Peyer's patch (tissue), 4 donors: Measurements from ENCODE around the gene BICD1. TPM values are rescaled to one million over a fixed set of nuclear protein-coding genes. Genes with fewer than 3 reads are reported as not detected.
"Not testable (repeated sequence)": the region's sequence is repeated elsewhere in the genome, so short reads cannot be mapped to it uniquely, and the experiment has no call there.

Experiments
- DNase-seq, 3 donors: peaks; one replicate each; pipeline ENCODE4 v3.0.0-alpha.2; 2017 to 2019
- H3K27ac ChIP-seq, 4 donors: fragments of 200-600 bp; sonication (generic); one replicate each; pipeline ENCODE4 v1.5.1; 2016 to 2019
- H3K27me3 ChIP-seq, 2 donors: fragments of 200-600 bp; sonication (generic); one replicate each; pipeline ENCODE4 v1.5.1; 2019
- H3K36me3 ChIP-seq, 3 donors: fragments of 200-600 bp; sonication (generic); one replicate each; pipeline ENCODE4 v1.5.1; 2016 to 2019
- H3K4me1 ChIP-seq, 4 donors: fragments of 200-600 bp; sonication (generic); one replicate each; pipeline ENCODE4 v1.5.1; 2016 to 2019
- H3K4me3 ChIP-seq, 4 donors: fragments of 200-600 bp; sonication (generic); 1 replicate in 3 of 4; 2 replicates in 1 of 4; pipeline ENCODE4 v1.5.1; 2016 to 2019; ENCODE audit warnings: mild to moderate bottlenecking in 1 of 4
- H3K9me3 ChIP-seq, 4 donors: fragments of 200-600 bp; sonication (generic); one replicate each; pipeline ENCODE4 v1.5.1; 2016 to 2019; ENCODE audit warnings: mild to moderate bottlenecking in 1 of 4
- CTCF ChIP-seq, 6 experiments: fragments of 450-650 bp in 4 of 6; fragments of 200-600 bp in 2 of 6; sonication (generic) in 1 of 6; IDR thresholded peaks; one replicate each; pipeline ENCODE4 v1.5.1; 2017 to 2019; ENCODE audit warnings: antibody characterized with exemption in 6 of 6, mild to moderate bottlenecking in 3 of 6, moderate library complexity in 1 of 6
- POLR2A ChIP-seq, 2 donors: fragments of 450-650 bp; IDR thresholded peaks; one replicate each; pipeline ENCODE4 v1.5.1; 2017; ENCODE audit warnings: antibody characterized with exemption in 2 of 2, mild to moderate bottlenecking in 2 of 2, moderate library complexity in 2 of 2
- total RNA-seq, 4 donors: library from RNA; depleted of rRNA; stranded (reverse); fragments of >200 nt; gene quantifications; one replicate each; pipeline ENCODE4 v1.1.0, GENCODE V29; 2016

BICD1 gene
- total RNA-seq, 4 donors from 2014 or later, result 3.5 to 39.6 (median 10.5) TPM

GRCh38 chr12:32273063-32273522 is 166.4 kb downstream of the BICD1 start:
- peak overlapping the region in 2 of 4 donors; percentile 52 to 69 for H3K27ac ChIP-seq
- no peaks in the 10 kb centered on the region for H3K9me3 ChIP-seq
- TF ChIP-seq CTCF (IDR thresholded peaks at IDR 0.05) (no peak), POLR2A (IDR thresholded peaks at IDR 0.05) (no peak)
- no peak overlapping the region for H3K4me3 ChIP-seq
- DNase-seq, result no peak
- H3K27me3 ChIP-seq, result no peaks in the 10 kb centered on the region
- H3K4me1 ChIP-seq, result peaks cover 0 to 7% (median 0%) of the 10 kb centered on the region in 4 donors
- H3K36me3 ChIP-seq, result no peaks in the 10 kb centered on the region

GRCh38 chr12:32273712-32274111 is 167.1 kb downstream of the BICD1 start:
- TF ChIP-seq CTCF (IDR thresholded peaks at IDR 0.05), result no peak
- TF ChIP-seq POLR2A (IDR thresholded peaks at IDR 0.05), result no peak
- Histone ChIP-seq H3K27ac (peak overlapping the region in 2 of 4 donors; percentile 52 to 69), H3K27me3 (no peaks in the 10 kb centered on the region), H3K36me3 (no peaks in the 10 kb centered on the region), H3K4me1 (peaks cover 0 to 7% (median 0%) of the 10 kb centered on the region in 4 donors), H3K9me3 (no peaks in the 10 kb centered on the region), H3K4me3 (no peak overlapping the region)
- peak in 2 of 3 donors; percentile 82 to 86 for DNase-seq

GRCh38 chr12:32274665-32275064 is 168.0 kb downstream of the BICD1 start:
- no peaks in the 10 kb centered on the region for H3K36me3 ChIP-seq
- DNase-seq, result no peak
- no peaks in the 10 kb centered on the region for H3K9me3 ChIP-seq
- no peak for TF ChIP-seq CTCF (IDR thresholded peaks at IDR 0.05)
- no peak for TF ChIP-seq POLR2A (IDR thresholded peaks at IDR 0.05)
- peaks cover 0 to 7% (median 0%) of the 10 kb centered on the region in 4 donors for H3K4me1 ChIP-seq
- H3K27ac ChIP-seq, result no peak overlapping the region
- H3K27me3 ChIP-seq, result no peaks in the 10 kb centered on the region
- no peak overlapping the region for H3K4me3 ChIP-seq

GRCh38 chr12:32275520-32275919 is 168.9 kb downstream of the BICD1 start:
- not testable (repeated sequence) for H3K27me3 ChIP-seq, H3K4me1 ChIP-seq, H3K36me3 ChIP-seq, DNase-seq, H3K27ac ChIP-seq, H3K9me3 ChIP-seq, H3K4me3 ChIP-seq

- TF ChIP-seq POLR2A (IDR thresholded peaks at IDR 0.05), result no peak
- TF ChIP-seq CTCF (IDR thresholded peaks at IDR 0.05), result no peak
Measured at GRCh38 chr12:32277774-32278173, 171.1 kb downstream of the BICD1 start.

GRCh38 chr12:32281098-32281497 is 174.5 kb downstream of the BICD1 start:
- H3K36me3 ChIP-seq, result no peaks in the 10 kb centered on the region
- no peak for DNase-seq
- no peak overlapping the region for H3K4me3 ChIP-seq
- TF ChIP-seq POLR2A (IDR thresholded peaks at IDR 0.05) (no peak), CTCF (IDR thresholded peaks at IDR 0.05) (no peak)
- no peaks in the 10 kb centered on the region for H3K4me1 ChIP-seq
- H3K9me3 ChIP-seq, result no peaks in the 10 kb centered on the region
- H3K27ac ChIP-seq, result no peak overlapping the region
- no peaks in the 10 kb centered on the region for H3K27me3 ChIP-seq

More at GRCh38 chr12:32277774-32278173, 171.1 kb downstream of the BICD1 start:
- DNase-seq, result no peak
- Histone ChIP-seq H3K4me3 (no peak overlapping the region), H3K9me3 (no peaks in the 10 kb centered on the region), H3K27ac (no peak overlapping the region), H3K4me1 (no peaks in the 10 kb centered on the region), H3K27me3 (no peaks in the 10 kb centered on the region), H3K36me3 (no peaks in the 10 kb centered on the region)
